Measurements from ENCODE around the gene CIAPIN1. TPM values are rescaled to one million over a fixed set of nuclear protein-coding genes. Genes with fewer than 3 reads are reported as not detected.
A peak's percentile ranks its signal among the peaks of the same experiment; 100 is the strongest.

The CIAPIN1 gene
- total RNA-seq, 1 experiment from 2014 or later = 82.8 TPM

DNA sequence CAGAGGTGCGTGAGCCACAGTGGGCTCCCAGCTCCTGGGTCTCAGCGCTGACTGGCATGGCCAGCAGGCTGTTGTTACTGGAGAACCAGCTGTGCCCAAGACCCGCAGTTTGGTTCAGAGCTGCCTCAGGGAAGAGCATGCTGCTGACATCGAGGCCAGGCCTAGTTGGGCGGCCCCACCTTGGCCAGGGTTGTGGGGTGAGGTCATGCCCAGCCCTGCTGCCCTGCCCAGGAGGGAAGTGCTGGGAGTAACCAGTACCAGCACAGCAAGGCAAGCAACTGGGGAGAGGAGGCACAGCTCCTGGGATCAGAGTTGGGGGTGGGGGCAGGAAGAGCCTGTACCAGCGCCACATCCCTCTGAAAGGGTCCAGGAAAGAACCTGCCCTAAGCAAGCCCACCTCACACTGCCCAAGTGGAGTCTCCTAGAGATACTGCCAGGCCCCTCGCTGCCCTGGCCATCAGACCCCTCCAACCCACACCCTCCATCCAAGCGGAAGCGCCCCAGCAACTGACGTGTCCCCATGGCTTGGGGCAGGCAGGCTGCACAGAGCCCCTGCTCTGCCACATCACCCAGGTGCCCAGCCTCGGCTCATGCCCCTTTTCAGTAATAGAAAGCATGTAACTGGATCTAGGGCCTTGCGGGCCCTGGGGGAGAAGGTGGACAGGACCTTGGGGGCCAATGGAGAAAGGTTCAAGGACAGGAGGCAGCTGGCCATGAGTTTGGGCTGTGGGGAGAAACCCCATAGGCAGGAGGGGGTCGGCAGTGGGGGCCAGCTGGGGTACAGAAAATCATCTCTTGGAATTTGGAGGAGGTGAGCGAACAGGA, 38.1 kb upstream of the CIAPIN1 start:
- H3K4me2 ChIP-seq (ENCODE audit: insufficient read depth, insufficient read length, low read length) = peak overlapping the region; percentile 76
- H3K27ac Mint-ChIP-seq = no peak overlapping the region
- no peak overlapping the region for H2AFZ ChIP-seq (ENCODE audit: low read length)
- H2BK12ac ChIP-seq (ENCODE audit: insufficient read length, low read depth, low read length) = no peak overlapping the region
- peaks cover 28% of the 10 kb centered on the region for H3K27me3 Mint-ChIP-seq (ENCODE audit: low read depth)
- H3K79me2 ChIP-seq (ENCODE audit: insufficient read depth, low read length) = no peaks in the 10 kb centered on the region
- peak overlapping the region; percentile 83; the same call in 1 of the 2 replicates for H3K14ac ChIP-seq (ENCODE audit: insufficient read depth, low read length)
- H3K4me3 Mint-ChIP-seq = peak overlapping the region; percentile 82 to 90
- H4K8ac ChIP-seq (replicated peaks; ENCODE audit: insufficient read length, low read depth, low read length) = no peak overlapping the region
- H3K27ac ChIP-seq (ENCODE audit: insufficient read length, low read depth, low read length) = no peak overlapping the region
- H4K91ac ChIP-seq (ENCODE audit: insufficient read length, low read depth, low read length) = no peak overlapping the region
- peaks cover 2% of the 10 kb centered on the region; the same call in 1 of the 2 replicates for H3K4me1 ChIP-seq (ENCODE audit: insufficient read depth, low read length)
- no peaks in the 10 kb centered on the region for H3K9me3 ChIP-seq (ENCODE audit: control insufficient read depth, low read depth, low read length)
- no peaks in the 10 kb centered on the region for H3K27me3 ChIP-seq (ENCODE audit: insufficient read depth, low read length)
- WGBS (ENCODE audit: extremely low coverage, insufficient read length, low lambda C conversion rate) = no CpG with 5 or more reads among the region's 14 CpGs
- no peak overlapping the region for H2BK5ac ChIP-seq (ENCODE audit: insufficient read length, low read length)
- peaks cover 9 to 14% of the 10 kb centered on the region in 2 experiments; a peak in 4 of 5 replicates for H3K9me3 Mint-ChIP-seq
- H3T11ph ChIP-seq (ENCODE audit: low read length) = no peak overlapping the region
- no peak overlapping the region for H4K5ac ChIP-seq (ENCODE audit: insufficient read length, low read depth, low read length)
- no peaks in the 10 kb centered on the region for H4K20me1 ChIP-seq (ENCODE audit: control insufficient read depth, insufficient read depth, insufficient read length)
- H3K36me3 Mint-ChIP-seq (ENCODE audit: insufficient read depth in 1 of 3, low read depth in 3 of 3) = no peaks in the 10 kb centered on the region; a peak in 2 of 7 replicates
- H3K79me1 ChIP-seq (ENCODE audit: insufficient read depth, low read depth, low read length, poor library complexity, severe bottlenecking) = peaks cover 5% of the 10 kb centered on the region
- no peak overlapping the region for H2AK5ac ChIP-seq (ENCODE audit: insufficient read length, low read length)
- TF ChIP-seq, protein P1, sequence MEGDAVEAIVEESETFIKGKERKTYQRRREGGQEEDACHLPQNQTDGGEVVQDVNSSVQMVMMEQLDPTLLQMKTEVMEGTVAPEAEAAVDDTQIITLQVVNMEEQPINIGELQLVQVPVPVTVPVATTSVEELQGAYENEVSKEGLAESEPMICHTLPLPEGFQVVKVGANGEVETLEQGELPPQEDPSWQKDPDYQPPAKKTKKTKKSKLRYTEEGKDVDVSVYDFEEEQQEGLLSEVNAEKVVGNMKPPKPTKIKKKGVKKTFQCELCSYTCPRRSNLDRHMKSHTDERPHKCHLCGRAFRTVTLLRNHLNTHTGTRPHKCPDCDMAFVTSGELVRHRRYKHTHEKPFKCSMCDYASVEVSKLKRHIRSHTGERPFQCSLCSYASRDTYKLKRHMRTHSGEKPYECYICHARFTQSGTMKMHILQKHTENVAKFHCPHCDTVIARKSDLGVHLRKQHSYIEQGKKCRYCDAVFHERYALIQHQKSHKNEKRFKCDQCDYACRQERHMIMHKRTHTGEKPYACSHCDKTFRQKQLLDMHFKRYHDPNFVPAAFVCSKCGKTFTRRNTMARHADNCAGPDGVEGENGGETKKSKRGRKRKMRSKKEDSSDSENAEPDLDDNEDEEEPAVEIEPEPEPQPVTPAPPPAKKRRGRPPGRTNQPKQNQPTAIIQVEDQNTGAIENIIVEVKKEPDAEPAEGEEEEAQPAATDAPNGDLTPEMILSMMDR (conservative IDR thresholded peaks at IDR 0.05) = no peak
- H2BK20ac ChIP-seq (ENCODE audit: low read depth, low read length, poor library complexity, severe bottlenecking) = no peak overlapping the region
- peaks cover 14% of the 10 kb centered on the region for H3K23me2 ChIP-seq (ENCODE audit: insufficient read length, low read depth, low read length, poor library complexity, severe bottlenecking)
- H3K4ac ChIP-seq (ENCODE audit: low read depth, low read length) = no peak overlapping the region
- peaks cover 21 to 35% of the 10 kb centered on the region in 2 experiments for H3K4me1 Mint-ChIP-seq
- DNase-seq = peak; percentile 24
- H3K18ac ChIP-seq (ENCODE audit: insufficient read length, low read depth, low read length) = no peak overlapping the region
- H2BK15ac ChIP-seq (ENCODE audit: low read depth, low read length) = no peak overlapping the region
- H3K9ac ChIP-seq (ENCODE audit: extremely low read depth, insufficient read length, low read length) = peak overlapping the region; percentile 31
- H3K23ac ChIP-seq (ENCODE audit: insufficient read length, low read depth, low read length) = no peak overlapping the region
- H3K56ac ChIP-seq (ENCODE audit: insufficient read length, low read depth, low read length) = no peak overlapping the region
- no peak overlapping the region for H2BK120ac ChIP-seq (ENCODE audit: low read depth, low read length, poor library complexity, severe bottlenecking)

Data from H9 (cell line).